HG02943 (cell line): ENCODE measurements around the gene PEX19.

ENCODE experiments used
- ATAC-seq: cut with Tn5 transposase; IDR thresholded peaks from one replicate; pipeline ENCODE4 v1.9.1; 2021; ENCODE audit warnings: mild to moderate bottlenecking, low read depth, moderate library complexity; ENCODE audit not compliant: unreplicated experiment

Gene PEX19

DNA sequence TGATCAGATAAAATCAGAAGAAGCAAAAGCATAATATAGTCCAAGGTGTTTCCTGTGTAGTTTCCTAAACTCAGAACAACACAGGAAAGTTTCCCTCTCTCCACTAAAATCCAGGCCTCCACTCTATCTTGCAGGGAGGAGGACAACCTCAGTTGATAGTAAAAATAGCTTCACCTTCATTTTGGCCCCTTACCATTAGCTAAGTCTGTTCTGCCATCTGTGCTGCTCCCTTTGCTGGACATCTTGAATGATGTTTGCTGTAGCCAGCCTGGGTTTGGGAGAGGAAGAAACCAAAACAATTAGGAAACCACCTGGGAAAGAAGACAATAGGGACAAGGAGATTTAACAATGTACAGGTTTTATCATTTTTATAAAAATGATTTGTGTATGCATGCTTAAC lies 41.2 kb downstream of the PEX19 start:
- ATAC-seq: no peak

GRCh38 chr1:160239582-160240299 lies 45.2 kb downstream of the PEX19 start:
- ATAC-seq: no peak

DNA sequence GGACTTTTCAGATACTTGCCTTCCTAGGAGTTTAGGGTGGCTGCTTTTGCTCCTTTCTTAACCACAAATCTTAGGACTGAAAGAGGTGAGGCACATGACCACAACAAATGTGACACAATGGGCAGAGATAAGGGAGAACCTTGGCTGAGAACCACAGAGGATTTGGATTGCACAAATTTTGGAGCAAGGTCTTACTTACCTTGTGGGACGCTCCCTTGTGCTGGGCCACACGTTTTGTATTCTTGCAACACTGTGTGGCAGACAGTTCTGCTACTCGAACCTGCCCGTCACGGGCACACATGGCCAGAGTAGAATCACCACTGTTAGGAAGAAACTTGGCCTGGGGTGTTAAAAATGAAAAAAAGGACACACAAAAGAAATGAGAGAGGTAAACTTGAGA lies 46.5 kb downstream of the PEX19 start:
- no peak for ATAC-seq

DNA sequence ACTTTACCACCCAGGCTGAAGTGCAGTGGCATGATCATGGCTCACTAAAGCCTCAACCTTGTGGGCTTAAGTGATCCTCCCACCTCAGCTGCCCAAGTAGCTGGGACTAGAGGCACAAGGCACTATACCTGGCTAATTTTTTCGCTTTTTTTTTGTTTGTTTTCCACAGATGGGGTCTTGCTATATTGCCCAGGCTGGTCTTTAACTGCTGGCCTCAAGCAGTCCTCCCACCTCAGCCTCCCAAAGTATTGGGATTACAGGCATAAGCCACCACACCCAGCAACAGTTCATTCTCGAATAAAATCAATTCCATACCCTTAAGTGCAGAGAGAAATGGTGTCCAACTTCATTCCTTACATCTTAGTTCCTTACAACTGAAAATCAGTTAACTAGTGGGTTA lies 47.4 kb downstream of the PEX19 start:
- no peak for ATAC-seq

- no peak for ATAC-seq
Measured at GRCh38 chr1:160236806-160237205, 48.1 kb downstream of the PEX19 start.

DNA sequence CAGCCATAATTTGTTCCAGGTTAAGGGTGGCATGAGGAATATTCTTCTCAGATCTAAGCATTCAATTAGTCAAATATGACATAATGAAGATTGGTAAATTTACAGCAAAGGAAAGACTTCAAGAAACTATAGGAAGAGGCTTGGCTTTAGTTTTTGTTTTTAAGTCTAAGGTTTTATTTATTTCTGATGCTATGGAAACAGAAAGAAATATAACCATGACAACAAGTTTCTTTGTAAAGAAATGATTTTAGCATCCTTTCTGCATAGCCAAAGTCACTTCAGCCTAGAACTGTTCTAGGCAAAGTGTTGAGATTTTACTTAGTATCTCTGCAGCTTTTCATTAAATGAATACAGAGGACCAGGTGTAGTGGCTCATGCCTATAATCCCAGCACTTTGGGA lies 52.0 kb downstream of the PEX19 start:
- no peak for ATAC-seq

DNA sequence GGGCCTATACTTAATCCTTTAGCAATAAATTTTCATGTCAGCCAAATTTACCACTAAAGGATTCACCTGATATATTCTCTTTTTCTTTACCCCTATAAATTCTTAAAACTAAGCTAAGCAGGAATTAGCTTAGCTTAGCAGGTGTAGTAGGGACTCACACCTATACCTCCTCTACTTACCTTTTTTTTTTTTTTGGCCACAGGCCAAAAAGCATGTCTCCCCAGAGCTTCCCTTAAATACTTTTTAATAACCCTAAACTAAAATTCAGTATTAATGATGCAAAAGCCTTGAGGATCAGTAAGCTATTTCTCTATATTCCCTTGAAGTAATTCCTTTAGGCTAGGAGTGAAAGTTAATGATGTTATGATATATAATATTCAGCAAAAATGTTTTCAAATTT lies 56.5 kb downstream of the PEX19 start:
- no peak for ATAC-seq

- no peak for ATAC-seq
Measured at GRCh38 chr1:160227561-160227960, 57.4 kb downstream of the PEX19 start.

DNA sequence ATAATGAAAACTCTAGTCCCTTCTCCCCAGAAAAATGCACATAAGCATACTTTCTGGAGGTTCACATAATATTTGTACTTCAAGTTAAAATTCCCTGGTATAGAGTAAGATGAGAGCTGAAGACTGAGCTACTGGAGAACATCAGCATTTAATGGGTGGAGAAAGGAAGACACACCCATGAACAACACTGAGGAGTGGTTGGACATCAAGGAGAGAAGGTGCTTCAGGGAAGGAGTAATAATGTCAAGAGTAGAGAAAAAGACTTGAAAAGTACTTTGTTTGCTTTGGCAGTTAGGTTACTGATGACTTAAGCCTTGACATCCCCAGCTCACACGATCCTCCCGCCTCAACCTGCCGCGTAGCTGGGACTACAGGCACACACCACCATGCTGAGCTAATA lies 57.9 kb downstream of the PEX19 start:
- ATAC-seq: no peak
